CD4-positive, alpha-beta T cell treated with Interleukin-15 for 1 hour (primary cell): ENCODE results near the gene SREBF2.

ENCODE experiments used
- DNase-seq: peaks from one replicate; pipeline ENCODE4 v3.0.0-alpha.2; 2020

The SREBF2 gene

GRCh38 chr22:41832553-41833368, at the start of gene SREBF2:
TSS of gene SREBF2 (plus strand) at chr22:41833105. CDS start at chr22:41833271, 166 bp downstream.
- peak; percentile 100 for DNase-seq

DNA sequence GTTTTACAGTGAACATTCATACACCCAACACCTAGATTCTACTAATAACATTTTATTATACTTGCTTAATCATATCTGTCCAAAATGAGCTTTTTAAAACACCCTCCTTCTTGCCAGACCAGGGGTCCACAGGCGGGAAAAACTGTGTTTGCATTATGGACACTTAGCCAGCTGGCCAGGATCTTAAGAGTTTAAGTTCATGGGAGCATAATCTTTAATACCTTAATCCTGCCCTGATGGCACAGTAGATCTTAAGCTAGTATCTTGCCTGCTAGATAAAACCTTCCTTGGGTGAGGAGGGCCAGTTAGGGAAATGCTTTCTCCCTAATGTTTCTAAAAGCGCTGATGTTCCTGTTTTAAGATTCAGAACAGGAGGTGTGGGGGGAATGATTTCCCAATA, 45.6 kb upstream of the SREBF2 start:
- DNase-seq: no peak

GRCh38 chr22:41793871-41794270, 39.0 kb upstream of the SREBF2 start:
- no peak for DNase-seq

DNA sequence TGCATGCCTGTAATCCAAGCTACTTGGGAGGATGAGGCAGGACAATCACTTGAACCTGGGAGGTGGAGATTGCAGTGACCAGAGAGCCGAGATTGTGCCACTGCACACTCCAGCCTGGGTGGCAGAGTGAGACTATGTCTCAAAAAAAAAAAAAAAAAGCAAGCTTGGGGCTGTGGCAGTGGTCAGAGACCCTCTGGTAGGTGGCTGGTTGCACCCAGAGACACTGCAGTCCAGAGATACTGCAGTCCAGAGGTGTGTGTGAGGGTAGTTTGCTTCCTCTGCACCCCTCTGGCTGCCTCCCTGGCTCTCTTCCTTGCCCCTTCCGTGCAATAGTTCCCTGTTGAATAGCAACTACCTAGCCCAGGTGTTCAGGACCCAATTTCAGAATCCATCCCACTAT, 34.2 kb upstream of the SREBF2 start:
- no peak for DNase-seq

GRCh38 chr22:41799486-41800347, 33.2 kb upstream of the SREBF2 start:
- DNase-seq: no peak

GRCh38 chr22:41800348-41801146, 32.4 kb upstream of the SREBF2 start, which contains the start of gene CCDC134:
TSS of gene CCDC134 (plus strand) at chr22:41800679. CDS start at chr22:41808891, 8,212 bp downstream.
- DNase-seq: peak; percentile 93

DNA sequence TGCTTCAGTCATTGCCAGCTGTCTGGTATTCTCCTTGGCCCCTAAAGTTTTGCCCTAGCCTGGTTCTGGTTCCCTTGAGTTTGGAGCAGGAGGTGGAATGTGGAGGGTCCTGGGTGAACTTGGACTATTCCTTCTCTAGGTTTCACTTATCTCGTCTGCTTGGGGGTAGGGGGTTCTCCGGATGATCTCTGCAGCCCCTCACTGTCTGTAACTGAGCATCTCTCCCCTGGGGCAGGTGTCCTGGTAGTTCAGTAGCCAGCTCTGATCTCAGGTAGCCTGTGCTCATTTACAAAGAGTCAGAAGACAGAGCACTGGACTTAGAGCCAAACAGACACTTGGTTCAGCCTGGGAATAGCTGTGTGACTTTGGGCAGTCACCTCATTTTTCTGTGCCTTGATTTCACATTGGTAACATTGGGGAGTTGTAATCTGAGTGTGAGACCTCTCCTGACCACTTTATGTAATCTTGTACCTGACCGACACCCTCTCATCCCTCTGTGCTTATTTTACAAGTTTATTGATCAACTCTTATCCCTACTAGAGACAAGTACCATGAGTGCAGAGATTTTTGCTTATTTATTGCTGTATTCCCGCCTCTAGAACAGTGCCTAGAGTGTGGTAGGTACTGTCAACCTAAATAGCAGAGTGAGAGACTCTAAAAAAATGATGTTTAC, 31.6 kb upstream of the SREBF2 start:
- DNase-seq: no peak

- DNase-seq: no peak
These were observed 31.0 kb upstream of the SREBF2 start for GRCh38 chr22:41801886-41802285.

GRCh38 chr22:41805639-41806038, 27.3 kb upstream of the SREBF2 start:
- DNase-seq: no peak

- no peak for DNase-seq
These were observed 24.5 kb upstream of the SREBF2 start for GRCh38 chr22:41808400-41808799.

DNA sequence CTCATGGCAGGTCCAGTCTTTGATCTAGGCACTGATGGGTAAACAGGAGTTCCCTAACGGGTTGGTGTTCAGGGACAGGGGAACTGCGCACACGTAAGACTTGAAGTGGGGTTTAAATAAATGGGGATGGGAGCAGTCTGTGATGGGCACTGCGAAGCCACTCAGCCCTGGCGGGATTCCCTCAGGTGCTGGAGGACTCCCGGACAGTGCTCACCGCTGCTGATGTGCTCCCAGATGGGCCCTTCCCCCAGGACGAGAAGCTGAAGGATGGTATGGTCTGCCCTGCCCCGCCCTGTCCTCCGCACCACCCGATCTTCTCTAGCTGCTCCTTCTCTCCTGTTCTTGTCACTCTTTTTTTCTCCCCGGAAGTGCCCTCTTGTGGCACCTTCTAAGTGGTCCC, 22.9 kb upstream of the SREBF2 start:
- DNase-seq: no peak

DNA sequence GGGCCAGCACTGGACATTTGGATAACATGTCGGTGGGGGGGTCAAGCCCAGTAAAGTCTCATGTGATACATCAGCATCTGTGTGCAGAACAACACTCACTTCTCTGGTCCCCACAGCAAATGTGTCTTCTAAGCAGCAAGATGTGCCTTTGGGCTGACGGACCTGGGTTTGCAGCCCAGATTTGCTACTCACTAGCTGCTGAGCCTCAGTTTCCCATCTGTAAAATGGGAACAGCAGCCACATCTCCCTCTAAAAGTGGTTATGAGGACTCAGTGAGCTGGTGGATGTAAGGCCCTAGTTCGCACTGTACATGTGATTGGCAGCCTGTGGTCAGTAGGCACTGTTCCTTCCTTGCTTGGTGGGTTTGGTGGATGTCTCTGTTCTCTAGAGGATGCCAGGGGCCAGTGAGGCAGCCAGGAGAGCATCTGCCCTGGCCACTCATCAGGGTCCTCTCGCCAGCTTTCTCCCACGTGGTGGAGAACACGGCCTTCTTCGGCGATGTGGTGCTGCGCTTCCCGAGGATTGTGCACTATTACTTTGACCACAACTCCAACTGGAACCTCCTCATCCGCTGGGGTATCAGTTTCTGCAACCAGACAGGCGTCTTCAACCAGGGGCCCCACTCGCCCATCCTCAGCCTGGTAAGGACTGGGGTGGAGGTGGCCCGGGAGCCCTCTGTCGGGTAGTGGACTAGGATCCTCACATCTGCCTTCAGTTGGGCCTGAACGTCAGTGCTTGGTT, 19.9 kb upstream of the SREBF2 start:
- DNase-seq: no peak

DNA sequence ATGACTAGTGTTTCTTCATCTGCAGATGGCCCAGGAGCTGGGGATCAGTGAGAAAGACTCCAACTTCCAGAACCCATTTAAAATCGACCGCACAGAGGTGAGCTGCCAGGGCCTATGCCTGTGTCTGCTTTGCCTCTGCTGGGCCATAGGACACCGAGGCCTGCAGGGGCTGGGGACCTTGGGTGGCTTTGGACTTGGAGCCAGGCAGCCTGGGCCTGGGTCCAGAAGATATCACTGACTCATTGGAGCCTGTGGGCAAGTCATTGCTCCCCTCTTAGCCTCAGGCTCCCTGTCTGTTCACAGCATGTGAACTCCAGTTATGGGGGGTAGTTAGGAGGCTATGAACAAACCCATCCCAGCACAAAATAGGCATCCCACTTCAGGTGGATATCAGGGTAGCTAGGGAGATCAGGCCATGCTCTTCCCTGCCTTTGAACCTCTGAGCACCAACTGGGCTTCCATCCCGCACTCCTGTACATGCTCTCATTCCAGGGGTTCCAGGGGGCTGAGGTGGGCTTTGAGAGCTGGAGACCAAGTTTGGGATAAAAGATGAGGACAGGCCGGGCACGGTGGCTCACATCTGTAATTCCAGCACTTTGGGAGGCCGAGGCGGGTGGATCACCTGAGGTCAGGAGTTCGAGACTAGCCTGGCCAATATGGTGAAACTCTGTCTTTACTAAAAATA, 19.0 kb upstream of the SREBF2 start:
- DNase-seq: no peak

DNA sequence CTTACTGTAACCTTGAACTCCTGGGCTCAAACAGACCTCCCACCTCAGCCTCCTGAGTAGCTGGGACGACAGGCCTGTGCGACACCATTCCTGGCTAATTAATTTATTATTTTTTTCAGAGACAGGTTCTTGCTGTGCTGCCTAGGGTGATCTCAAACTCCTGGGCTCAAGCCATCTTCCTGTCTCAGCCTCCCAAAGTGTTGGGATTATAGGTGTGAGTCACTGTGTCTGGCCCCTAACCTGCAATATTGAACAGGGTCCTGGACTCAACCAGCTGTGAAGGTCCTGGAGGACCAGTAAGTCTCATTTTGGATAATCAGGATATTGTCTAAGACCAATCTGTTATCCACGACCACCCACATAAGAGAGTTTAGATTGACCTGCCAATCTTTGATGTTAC, 17.2 kb upstream of the SREBF2 start:
- DNase-seq: no peak

DNA sequence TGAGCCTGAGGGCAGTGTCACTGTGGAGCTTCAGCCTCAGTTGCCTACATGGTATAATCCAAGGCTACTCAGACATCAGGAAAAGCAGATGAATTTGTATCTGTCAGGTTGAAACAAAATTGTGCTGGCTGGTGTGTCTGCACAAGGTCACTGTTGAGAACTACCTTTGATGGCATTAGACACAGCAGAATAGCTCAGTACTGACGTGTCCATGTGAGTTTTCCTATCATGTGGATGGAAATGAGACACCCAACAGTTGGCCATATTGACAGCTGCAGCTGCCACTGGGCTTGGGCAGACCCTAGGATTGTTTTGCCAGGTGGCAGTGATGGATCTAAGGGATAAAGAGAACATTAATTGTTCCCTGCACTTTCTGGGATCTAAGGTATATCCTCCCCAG, 16.7 kb upstream of the SREBF2 start:
- no peak for DNase-seq

- DNase-seq: no peak
These were observed 16.0 kb upstream of the SREBF2 start for GRCh38 chr22:41816871-41817270.

DNA sequence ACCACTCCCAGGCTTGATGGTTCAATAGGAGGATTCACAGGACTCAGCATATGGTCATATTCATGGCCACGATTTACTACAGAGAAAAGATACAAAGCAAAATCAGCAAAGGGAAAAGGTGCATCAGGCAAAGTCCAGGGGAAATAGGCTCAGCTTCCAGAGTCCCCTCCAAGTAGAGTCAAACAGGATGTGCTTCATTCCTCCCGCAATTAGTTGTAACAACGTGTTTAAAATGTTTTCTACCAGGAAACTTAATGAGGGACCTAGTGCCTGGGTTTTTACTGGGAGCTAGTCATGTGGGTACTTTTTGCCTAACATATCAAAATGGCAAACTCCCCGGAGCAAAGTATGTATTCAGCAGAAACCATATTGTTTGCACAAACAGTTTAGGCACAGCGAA, 14.9 kb upstream of the SREBF2 start:
- DNase-seq: no peak

DNA sequence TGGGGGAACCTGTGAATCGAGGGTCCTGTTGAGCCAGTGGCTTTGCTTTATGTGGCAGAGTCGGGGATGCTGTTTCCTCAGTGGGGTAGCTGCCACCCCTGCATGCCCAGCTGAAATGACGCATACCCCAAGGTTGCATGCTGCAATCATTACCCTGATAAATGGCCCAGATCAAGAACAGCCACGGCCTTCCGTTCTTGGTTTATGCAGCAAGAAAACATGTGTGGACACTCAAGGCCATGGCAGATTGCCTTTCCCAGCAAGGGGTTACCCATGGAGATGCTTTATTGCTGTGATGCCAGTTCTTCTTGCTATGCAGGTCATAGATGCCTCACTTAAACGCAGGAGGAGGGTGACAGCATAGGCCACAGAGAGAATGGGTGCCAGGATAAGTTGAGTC, 14.3 kb upstream of the SREBF2 start:
- DNase-seq: no peak

GRCh38 chr22:41819257-41819656, 13.6 kb upstream of the SREBF2 start:
- DNase-seq: no peak

DNA sequence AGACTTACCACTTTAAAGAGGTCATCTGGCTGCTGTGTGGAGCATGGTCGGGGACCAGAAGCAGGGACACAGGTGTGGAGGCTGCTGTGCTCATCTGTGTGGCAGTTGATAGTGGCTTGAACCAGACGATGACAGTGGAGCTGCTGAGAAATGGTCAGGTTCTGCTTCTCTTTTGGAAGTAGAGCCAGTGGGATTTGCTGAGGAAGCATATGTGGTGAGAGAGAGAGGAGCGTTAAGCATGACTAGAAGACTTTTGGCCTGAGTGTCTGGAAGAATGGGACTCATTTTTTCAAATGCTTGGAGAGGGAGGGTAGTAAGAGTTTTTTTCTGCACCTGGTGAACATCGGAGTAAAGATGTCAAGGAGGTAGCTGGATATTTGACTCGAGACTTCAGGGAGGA, 12.5 kb upstream of the SREBF2 start:
- no peak for DNase-seq
